NCI-H2081 treated with DMSO at 0.1 percent for 48 hours (cell line): ENCODE measurements around the gene HSPA9.
"Not testable (repeated sequence)": the region's sequence is repeated elsewhere in the genome, so short reads cannot be mapped to it uniquely, and the experiment has no call there.

Experiments
- DNase-seq: peaks from one replicate; lab custom pipeline; 2025; lab: John Stamatoyannopoulos, UW

Gene HSPA9

GRCh38 chr5:138529812-138530211, 45.4 kb downstream of the HSPA9 start:
- no peak for DNase-seq

GRCh38 chr5:138528744-138529469, 46.3 kb downstream of the HSPA9 start:
- no peak for DNase-seq

- DNase-seq, result no peak
Observed at GRCh38 chr5:138528208-138528607, 47.0 kb downstream of the HSPA9 start.

GRCh38 chr5:138527170-138527569, 48.0 kb downstream of the HSPA9 start:
- no peak for DNase-seq

- no peak for DNase-seq
Observed at GRCh38 chr5:138523406-138523805, 51.8 kb downstream of the HSPA9 start.

- no peak for DNase-seq
Observed at GRCh38 chr5:138520971-138521370, 54.2 kb downstream of the HSPA9 start.

GRCh38 chr5:138517437-138517836, 57.8 kb downstream of the HSPA9 start:
- DNase-seq, result no peak

GRCh38 chr5:138515556-138516245, 59.5 kb downstream of the HSPA9 start:
- DNase-seq, result no peak

- DNase-seq, result no peak
Observed at GRCh38 chr5:138514021-138514420, 61.2 kb downstream of the HSPA9 start.

- DNase-seq, result no peak
Observed at GRCh38 chr5:138508958-138509357, 66.2 kb downstream of the HSPA9 start.

- DNase-seq, result not testable (repeated sequence)
Observed at GRCh38 chr5:138507485-138507884, 67.7 kb downstream of the HSPA9 start.

GRCh38 chr5:138506370-138507306, 68.6 kb downstream of the HSPA9 start:
- DNase-seq, result no peak

GRCh38 chr5:138504799-138505198, 70.4 kb downstream of the HSPA9 start:
- DNase-seq, result no peak
